ENCODE measurements around the gene ZBTB46. TPM values are rescaled to one million over a fixed set of nuclear protein-coding genes. Genes with fewer than 3 reads are reported as not detected.
A peak's percentile ranks its signal among the peaks of the same experiment; 100 is the strongest.

The ZBTB46 gene
- total RNA-seq, 1 donor from 2014 or later = 0.84 TPM

- no peaks in the 10 kb centered on the region for H3K9me3 Mint-ChIP-seq
- peaks cover 3% of the 10 kb centered on the region for H3K36me3 Mint-ChIP-seq (ENCODE audit: low read depth)
- H3K4me3 Mint-ChIP-seq = no peak overlapping the region
- H3K27ac Mint-ChIP-seq = no peak overlapping the region
- DNase-seq = no peak
- no peaks in the 10 kb centered on the region for H3K27me3 Mint-ChIP-seq
- intact Hi-C loops (cut with micrococcal nuclease) = no loop called here
- H3K4me1 Mint-ChIP-seq = peaks cover 8% of the 10 kb centered on the region
Measured at GRCh38 chr20:63745961-63746731, 84.9 kb downstream of the ZBTB46 start.

- Mint-ChIP-seq H3K27ac (no peak overlapping the region), H3K4me1 (peaks cover 3% of the 10 kb centered on the region), H3K36me3 (ENCODE audit: low read depth) (peaks cover 3% of the 10 kb centered on the region), H3K9me3 (no peaks in the 10 kb centered on the region), H3K27me3 (no peaks in the 10 kb centered on the region), H3K4me3 (no peak overlapping the region)
- intact Hi-C loops (cut with micrococcal nuclease) = no loop called here
- DNase-seq = no peak
Measured at GRCh38 chr20:63745424-63745805, 85.6 kb downstream of the ZBTB46 start.

GRCh38 chr20:63744574-63745423 lies 86.3 kb downstream of the ZBTB46 start:
- intact Hi-C loops (cut with micrococcal nuclease) = loop anchor here (5.0 kb wide), 1 partner anchor 37 kb away; the partner anchor contains the start of genes ARFRP1 and ZGPAT
- peaks cover 3% of the 10 kb centered on the region for H3K36me3 Mint-ChIP-seq (ENCODE audit: low read depth)
- no peaks in the 10 kb centered on the region for H3K9me3 Mint-ChIP-seq
- DNase-seq = no peak
- no peaks in the 10 kb centered on the region for H3K27me3 Mint-ChIP-seq
- peaks cover 3% of the 10 kb centered on the region for H3K4me1 Mint-ChIP-seq
- no peak overlapping the region for H3K4me3 Mint-ChIP-seq
- no peak overlapping the region for H3K27ac Mint-ChIP-seq

- peaks cover 3% of the 10 kb centered on the region for H3K36me3 Mint-ChIP-seq (ENCODE audit: low read depth)
- no peaks in the 10 kb centered on the region for H3K9me3 Mint-ChIP-seq
- H3K4me1 Mint-ChIP-seq = no peaks in the 10 kb centered on the region
- no peak overlapping the region for H3K4me3 Mint-ChIP-seq
- intact Hi-C loops (cut with micrococcal nuclease) = loop anchor here (5.0 kb wide), 1 partner anchor 37 kb away; the partner anchor contains the start of genes ARFRP1 and ZGPAT
- no peak for DNase-seq
- no peak overlapping the region for H3K27ac Mint-ChIP-seq
- H3K27me3 Mint-ChIP-seq = no peaks in the 10 kb centered on the region
Measured at GRCh38 chr20:63744158-63744557, 86.9 kb downstream of the ZBTB46 start.

- Mint-ChIP-seq H3K4me3 (no peak overlapping the region), H3K27ac (no peak overlapping the region), H3K9me3 (no peaks in the 10 kb centered on the region), H3K4me1 (peaks cover 2% of the 10 kb centered on the region), H3K27me3 (no peaks in the 10 kb centered on the region), H3K36me3 (ENCODE audit: low read depth) (peaks cover 3% of the 10 kb centered on the region)
- DNase-seq = no peak
- intact Hi-C loops (cut with micrococcal nuclease) = loop anchor here (5.0 kb wide), 1 partner anchor 36 kb away; the partner anchor contains the start of genes ARFRP1 and ZGPAT
Measured at GRCh38 chr20:63743210-63743970, 87.7 kb downstream of the ZBTB46 start.

GRCh38 chr20:63742381-63743024 lies 88.6 kb downstream of the ZBTB46 start:
- peaks cover 3% of the 10 kb centered on the region for H3K36me3 Mint-ChIP-seq (ENCODE audit: low read depth)
- H3K27ac Mint-ChIP-seq = no peak overlapping the region
- no peak overlapping the region for H3K4me3 Mint-ChIP-seq
- H3K4me1 Mint-ChIP-seq = peaks cover 3% of the 10 kb centered on the region
- no peak for DNase-seq
- H3K27me3 Mint-ChIP-seq = no peaks in the 10 kb centered on the region
- intact Hi-C loops (cut with micrococcal nuclease) = loop anchor here (5.0 kb wide), 1 partner anchor 35 kb away; the partner anchor contains the start of genes ARFRP1 and ZGPAT
- H3K9me3 Mint-ChIP-seq = no peaks in the 10 kb centered on the region

- Mint-ChIP-seq H3K4me3 (peak overlapping the region; percentile 51), H3K36me3 (ENCODE audit: low read depth) (peaks cover 3% of the 10 kb centered on the region), H3K27ac (no peak overlapping the region), H3K9me3 (no peaks in the 10 kb centered on the region), H3K4me1 (peaks cover 5% of the 10 kb centered on the region), H3K27me3 (no peaks in the 10 kb centered on the region)
- intact Hi-C loops (cut with micrococcal nuclease) = loop anchor here (5.0 kb wide), 1 partner anchor 35 kb away; the partner anchor contains the start of genes ARFRP1 and ZGPAT
- no peak for DNase-seq
Measured at GRCh38 chr20:63741676-63742380, 89.2 kb downstream of the ZBTB46 start.

GRCh38 chr20:63741354-63741675 lies 89.7 kb downstream of the ZBTB46 start:
- H3K27ac Mint-ChIP-seq = no peak overlapping the region
- H3K27me3 Mint-ChIP-seq = no peaks in the 10 kb centered on the region
- intact Hi-C loops (cut with micrococcal nuclease) = loop anchor here (5.0 kb wide), 1 partner anchor 34 kb away; the partner anchor contains the start of genes ARFRP1 and ZGPAT
- peak; percentile 60 for DNase-seq
- no peaks in the 10 kb centered on the region for H3K9me3 Mint-ChIP-seq
- peaks cover 10% of the 10 kb centered on the region for H3K4me1 Mint-ChIP-seq
- peak overlapping the region; percentile 51 for H3K4me3 Mint-ChIP-seq
- H3K36me3 Mint-ChIP-seq (ENCODE audit: low read depth) = peaks cover 4% of the 10 kb centered on the region

GRCh38 chr20:63740627-63741353 lies 90.3 kb downstream of the ZBTB46 start:
- no peaks in the 10 kb centered on the region for H3K27me3 Mint-ChIP-seq
- peak overlapping the region; percentile 51 for H3K4me3 Mint-ChIP-seq
- peaks cover 15% of the 10 kb centered on the region for H3K4me1 Mint-ChIP-seq
- H3K27ac Mint-ChIP-seq = no peak overlapping the region
- no peaks in the 10 kb centered on the region for H3K9me3 Mint-ChIP-seq
- peaks cover 9% of the 10 kb centered on the region for H3K36me3 Mint-ChIP-seq (ENCODE audit: low read depth)
- intact Hi-C loops (cut with micrococcal nuclease) = loop anchor here (5.0 kb wide), 1 partner anchor 33 kb away; the partner anchor contains the start of genes ARFRP1 and ZGPAT
- DNase-seq = peak; percentile 80

GRCh38 chr20:63740070-63740626 lies 90.9 kb downstream of the ZBTB46 start:
- intact Hi-C loops (cut with micrococcal nuclease) = loop anchor here (5.0 kb wide), 1 partner anchor 33 kb away; the partner anchor contains the start of genes ARFRP1 and ZGPAT
- Mint-ChIP-seq H3K27ac (no peak overlapping the region), H3K4me1 (peaks cover 15% of the 10 kb centered on the region), H3K27me3 (no peaks in the 10 kb centered on the region), H3K4me3 (peak overlapping the region; percentile 51), H3K9me3 (no peaks in the 10 kb centered on the region), H3K36me3 (ENCODE audit: low read depth) (peaks cover 9% of the 10 kb centered on the region)
- DNase-seq = peak; percentile 89

GRCh38 chr20:63739130-63740069 lies 91.7 kb downstream of the ZBTB46 start, which contains the start of gene SLC2A4RG:
Gene SLC2A4RG, plus strand, starts transcription at chr20:63739776. Its CDS starts 137 bp downstream, at chr20:63739913.
- peak; percentile 93 for DNase-seq
- H3K4me1 Mint-ChIP-seq = peaks cover 15% of the 10 kb centered on the region
- H3K27me3 Mint-ChIP-seq = no peaks in the 10 kb centered on the region
- H3K4me3 Mint-ChIP-seq = peak within 1 kb of the TSS; percentile 59
- H3K9me3 Mint-ChIP-seq = no peaks in the 10 kb centered on the region
- H3K36me3 Mint-ChIP-seq (ENCODE audit: low read depth) = peaks cover 9% of the 10 kb centered on the region
- intact Hi-C loops (cut with micrococcal nuclease) = loop anchor here (5.0 to 10.0 kb wide), 2 partner anchors 32 to 235 kb away; partner anchors contain the start of genes ARFRP1, SAMD10 and ZGPAT
- no peak within 1 kb of the TSS for H3K27ac Mint-ChIP-seq

All from activated CD4-positive, alpha-beta T cell treated with anti-CD3 and anti-CD28 coated beads, Interleukin-2, amount 10 ng/mL, durations not matched to agents 24 days and 14 days (primary cell).